ENCODE results near the gene EEIG2.

GRCh38 chr1:108595507-108595906, 35.6 kb downstream of the EEIG2 start:
- no peak for TF ChIP-seq CTCF (IDR thresholded peaks at IDR 0.05; ENCODE audit: low read length)
- no peak for TF ChIP-seq EZH2phosphoT487 (IDR thresholded peaks at IDR 0.05; ENCODE audit: low read length)

All from MM.1S (cell line).